Suprapubic skin (tissue), 3 donors: ENCODE results near the gene CCBE1.

ENCODE experiments used
- CTCF ChIP-seq, 2 donors: fragments of 200-600 bp in 1 of 2; fragments of 450-650 bp in 1 of 2; sonication (generic) in 1 of 2; IDR thresholded peaks; one replicate each; pipeline ENCODE4 v1.5.1; 2016 to 2019; ENCODE audit warnings: antibody characterized with exemption in 2 of 2, mild to moderate bottlenecking in 1 of 2, moderate library complexity in 1 of 2
- EP300 ChIP-seq: sonication (generic); formaldehyde crosslinking; IDR thresholded peaks from one replicate; pipeline ENCODE4 v1.6.1; 2017; ENCODE audit warnings: antibody characterized with exemption
- POLR2A ChIP-seq, 2 donors: fragments of 450-650 bp; IDR thresholded peaks; one replicate each; pipeline ENCODE4 v1.6.1; 2017; ENCODE audit warnings: antibody characterized with exemption in 2 of 2, mild to moderate bottlenecking in 2 of 2, moderate library complexity in 2 of 2

- TF ChIP-seq CTCF (IDR thresholded peaks at IDR 0.05), result no peak
- no peak for TF ChIP-seq POLR2A (IDR thresholded peaks at IDR 0.05)
- no peak for TF ChIP-seq EP300
Observed at GRCh38 chr18:59479776-59480175, 217.4 kb downstream of the CCBE1 start.
